HAP-1 (cell line): Measurements from ENCODE around the gene L1CAM.

Experiments used
- DNase-seq, 2 experiments: peaks; one replicate each; pipeline ENCODE4 v3.0.0-alpha.2; 2016 to 2020; ENCODE audit warnings: low spot score in 2 of 2
- H3K27me3 ChIP-seq: fragments of 250-450 bp; sonication (Bioruptor Pico); 2 replicates; pipeline ENCODE4 v1.5.1; 2020; ENCODE audit warnings: low read depth, mild to moderate bottlenecking, moderate library complexity
- H3K36me3 ChIP-seq: fragments of 250-450 bp; sonication (Bioruptor Pico); replicated peaks from 2 replicates; pipeline ENCODE4 v1.5.1; 2020; ENCODE audit warnings: mild to moderate bottlenecking
- H3K4me1 ChIP-seq: fragments of 250-450 bp; sonication (Bioruptor Pico); 2 replicates; pipeline ENCODE4 v1.5.1; 2020; ENCODE audit warnings: mild to moderate bottlenecking
- H3K4me3 ChIP-seq: fragments of 250-450 bp; sonication (Bioruptor Pico); 2 replicates; pipeline ENCODE4 v1.5.1; 2020; ENCODE audit warnings: mild to moderate bottlenecking, moderate library complexity
- H3K9me3 ChIP-seq: fragments of 250-450 bp; sonication (Bioruptor Pico); 2 replicates; pipeline ENCODE4 v1.5.1; 2020; ENCODE audit warnings: mild to moderate bottlenecking, moderate library complexity
- in situ Hi-C: fragments of 300-500 bp; cut with MboI; formaldehyde crosslinking; loops from 3 replicates; pipeline ENCODE4 v1.14.3; 2020; ENCODE audit warnings: low sequenced_read_pairs, inconsistent platforms, mixed read lengths

Gene L1CAM

GRCh38 chrX:153882086-153882498 is 3.9 kb downstream of the L1CAM start:
- in situ Hi-C loops, result no loop called here
- H3K4me1 ChIP-seq, result peaks cover 5% of the 10 kb centered on the region; the same call in 1 of the 2 replicates
- H3K27me3 ChIP-seq, result peaks cover 22% of the 10 kb centered on the region
- H3K36me3 ChIP-seq, result no peaks in the 10 kb centered on the region
- H3K4me3 ChIP-seq, result no peak overlapping the region
- no peaks in the 10 kb centered on the region for H3K9me3 ChIP-seq
- DNase-seq, result no peak

GRCh38 chrX:153881281-153881680 is 4.7 kb downstream of the L1CAM start:
- DNase-seq, result no peak
- H3K9me3 ChIP-seq, result no peaks in the 10 kb centered on the region
- H3K4me1 ChIP-seq, result peaks cover 5% of the 10 kb centered on the region; the same call in 1 of the 2 replicates
- H3K36me3 ChIP-seq, result no peaks in the 10 kb centered on the region
- peaks cover 15% of the 10 kb centered on the region for H3K27me3 ChIP-seq
- in situ Hi-C loops, result no loop called here
- no peak overlapping the region for H3K4me3 ChIP-seq

- H3K4me3 ChIP-seq, result no peak overlapping the region
- H3K4me1 ChIP-seq, result peaks cover 4% of the 10 kb centered on the region; the same call in 1 of the 2 replicates
- H3K9me3 ChIP-seq, result no peaks in the 10 kb centered on the region
- DNase-seq, result no peak
- H3K27me3 ChIP-seq, result peaks cover 13% of the 10 kb centered on the region
- no peaks in the 10 kb centered on the region for H3K36me3 ChIP-seq
- in situ Hi-C loops, result no loop called here
Measured at GRCh38 chrX:153880440-153880815, 5.5 kb downstream of the L1CAM start.

- Histone ChIP-seq H3K27me3 (peaks cover 8% of the 10 kb centered on the region), H3K4me1 (no peaks in the 10 kb centered on the region), H3K36me3 (no peaks in the 10 kb centered on the region), H3K9me3 (no peaks in the 10 kb centered on the region), H3K4me3 (no peak overlapping the region)
- in situ Hi-C loops, result no loop called here
- DNase-seq, result no peak
Measured at GRCh38 chrX:153879741-153880439, 6.1 kb downstream of the L1CAM start.

GRCh38 chrX:153878969-153879653 is 6.9 kb downstream of the L1CAM start:
- Histone ChIP-seq H3K4me1 (no peaks in the 10 kb centered on the region), H3K36me3 (no peaks in the 10 kb centered on the region), H3K27me3 (peaks cover 8% of the 10 kb centered on the region), H3K9me3 (no peaks in the 10 kb centered on the region), H3K4me3 (no peak overlapping the region)
- in situ Hi-C loops, result no loop called here
- DNase-seq, result no peak

GRCh38 chrX:153878345-153878744 is 7.6 kb downstream of the L1CAM start:
- Histone ChIP-seq H3K4me3 (no peak overlapping the region), H3K4me1 (no peaks in the 10 kb centered on the region), H3K27me3 (peaks cover 8% of the 10 kb centered on the region), H3K36me3 (no peaks in the 10 kb centered on the region), H3K9me3 (no peaks in the 10 kb centered on the region)
- in situ Hi-C loops, result no loop called here
- DNase-seq, result no peak

GRCh38 chrX:153877571-153878261 is 8.3 kb downstream of the L1CAM start:
- Histone ChIP-seq H3K4me3 (no peak overlapping the region), H3K27me3 (peaks cover 8% of the 10 kb centered on the region), H3K36me3 (no peaks in the 10 kb centered on the region), H3K4me1 (no peaks in the 10 kb centered on the region), H3K9me3 (no peaks in the 10 kb centered on the region)
- in situ Hi-C loops, result no loop called here
- DNase-seq, result no peak

GRCh38 chrX:153876112-153876491 is 9.9 kb downstream of the L1CAM start:
- Histone ChIP-seq H3K9me3 (no peaks in the 10 kb centered on the region), H3K27me3 (peaks cover 4% of the 10 kb centered on the region), H3K4me1 (no peaks in the 10 kb centered on the region), H3K36me3 (no peaks in the 10 kb centered on the region), H3K4me3 (no peak overlapping the region)
- in situ Hi-C loops, result no loop called here
- no peak for DNase-seq

- peak; percentile 41 to 86 for DNase-seq
- in situ Hi-C loops, result no loop called here
- no peaks in the 10 kb centered on the region for H3K4me1 ChIP-seq
- no peaks in the 10 kb centered on the region for H3K9me3 ChIP-seq
- no peak overlapping the region for H3K4me3 ChIP-seq
- H3K27me3 ChIP-seq, result no peaks in the 10 kb centered on the region
- no peaks in the 10 kb centered on the region for H3K36me3 ChIP-seq
Measured at GRCh38 chrX:153875391-153876111, 10.4 kb downstream of the L1CAM start.

GRCh38 chrX:153874366-153875125 is 11.4 kb downstream of the L1CAM start:
- H3K9me3 ChIP-seq, result no peaks in the 10 kb centered on the region
- no peak overlapping the region for H3K4me3 ChIP-seq
- no peaks in the 10 kb centered on the region for H3K36me3 ChIP-seq
- DNase-seq, result no peak
- in situ Hi-C loops, result no loop called here
- H3K27me3 ChIP-seq, result no peaks in the 10 kb centered on the region
- no peaks in the 10 kb centered on the region for H3K4me1 ChIP-seq

- no peaks in the 10 kb centered on the region for H3K36me3 ChIP-seq
- in situ Hi-C loops, result no loop called here
Measured at GRCh38 chrX:153874085-153874365, 11.9 kb downstream of the L1CAM start.

GRCh38 chrX:153873282-153874084 is 12.5 kb downstream of the L1CAM start:
- Histone ChIP-seq H3K4me1 (no peaks in the 10 kb centered on the region), H3K4me3 (no peak overlapping the region), H3K9me3 (no peaks in the 10 kb centered on the region), H3K27me3 (no peaks in the 10 kb centered on the region), H3K36me3 (no peaks in the 10 kb centered on the region)
- no peak for DNase-seq
- in situ Hi-C loops, result no loop called here

More at GRCh38 chrX:153874085-153874365, 11.9 kb downstream of the L1CAM start:
- H3K4me1 ChIP-seq, result no peaks in the 10 kb centered on the region
- no peaks in the 10 kb centered on the region for H3K9me3 ChIP-seq
- no peak overlapping the region for H3K4me3 ChIP-seq
- no peaks in the 10 kb centered on the region for H3K27me3 ChIP-seq
- DNase-seq, result no peak
